SK-MEL-5 (cell line): ENCODE results near the gene PRAMEF9. TPM values are rescaled to one million over a fixed set of nuclear protein-coding genes. Genes with fewer than 3 reads are reported as not detected.
"Not testable (repeated sequence)": the region's sequence is repeated elsewhere in the genome, so short reads cannot be mapped to it uniquely, and the experiment has no call there.

Experiments
- DNase-seq: peaks from one replicate; pipeline ENCODE4 v3.0.0-alpha.2; 2016; ENCODE audit warnings: low read depth, low spot score
- in situ Hi-C: cut with HindIII; loops from 2 replicates; pipeline ENCODE4 v1.10.0; 2016; ENCODE audit warnings: low sequenced_read_pairs, high pct_unique_total_duplicates, low pct_unique_long_range_greater_than_20kb
- polyA plus RNA-seq, 2 experiments: library from polyadenylated mRNA; depleted of rRNA; stranded (reverse); fragments of >200 nt; gene quantifications; 2 replicates each; pipeline ENCODE4 v1.2.3, GENCODE V29; 2015
- total RNA-seq: library from RNA; depleted of rRNA; stranded (reverse); fragments of >200 nt; shearing (Covaris generic); gene quantifications from 2 replicates; pipeline ENCODE4 v1.2.3, GENCODE V29; 2014; rRNA removed

The PRAMEF9 gene
- not detected in 2 replicates for total RNA-seq
- polyA plus RNA-seq (2015; cell fraction: cytosol; rRNA removed): not detected in 2 replicates
- not detected in 2 replicates for polyA plus RNA-seq (2015; cell fraction: nucleus; rRNA removed)

- in situ Hi-C loops, DNase-seq: not testable (repeated sequence)
Measured at GRCh38 chr1:13171548-13171947, at the start of gene PRAMEF9. TSS of gene PRAMEF9 (plus strand) at chr1:13171848. CDS start at chr1:13175281, 3,433 bp downstream.

GRCh38 chr1:13155909-13156308, 15.7 kb upstream of the PRAMEF9 start, which contains the start of gene PRAMEF26:
TSS of gene PRAMEF26 (minus strand) at chr1:13156009. CDS start at chr1:13153095, 2,914 bp downstream.
- DNase-seq, in situ Hi-C loops: not testable (repeated sequence)

GRCh38 chr1:13165531-13165930, 6.1 kb upstream of the PRAMEF9 start, which contains the start of gene HNRNPCL4:
TSS of gene HNRNPCL4 (minus strand) at chr1:13165631. CDS start at chr1:13165467, 164 bp downstream.
- in situ Hi-C loops, DNase-seq: not testable (repeated sequence)

GRCh38 chr1:13201309-13201708, 29.7 kb downstream of the PRAMEF9 start, which contains the start of gene PRAMEF13:
TSS of gene PRAMEF13 (minus strand) at chr1:13201409. CDS start at chr1:13199589, 1,820 bp downstream.
- in situ Hi-C loops, DNase-seq: not testable (repeated sequence)

- in situ Hi-C loops, DNase-seq: not testable (repeated sequence)
Measured at GRCh38 chr1:13208712-13209111, 37.1 kb downstream of the PRAMEF9 start.

- in situ Hi-C loops: not testable (repeated sequence)
Measured at GRCh38 chr1:13216619-13217018, 45.0 kb downstream of the PRAMEF9 start.

GRCh38 chr1:13219203-13219602, 47.6 kb downstream of the PRAMEF9 start:
- DNase-seq, in situ Hi-C loops: not testable (repeated sequence)

More at GRCh38 chr1:13216619-13217018, 45.0 kb downstream of the PRAMEF9 start:
- DNase-seq: not testable (repeated sequence)

GRCh38 chr1:13222788-13223187, 51.1 kb downstream of the PRAMEF9 start:
- in situ Hi-C loops: not testable (repeated sequence)

GRCh38 chr1:13224480-13225060, 52.9 kb downstream of the PRAMEF9 start:
- in situ Hi-C loops: no loop called here
- no peak for DNase-seq

More at GRCh38 chr1:13222788-13223187, 51.1 kb downstream of the PRAMEF9 start:
- not testable (repeated sequence) for DNase-seq

- in situ Hi-C loops, DNase-seq: not testable (repeated sequence)
Measured at GRCh38 chr1:13225675-13226204, 54.1 kb downstream of the PRAMEF9 start, which contains the start of gene PRAMEF18. TSS of gene PRAMEF18 (minus strand) at chr1:13226154. CDS start at chr1:13226106, 48 bp downstream.

GRCh38 chr1:13227271-13228055, 55.8 kb downstream of the PRAMEF9 start:
- not testable (repeated sequence) for DNase-seq

GRCh38 chr1:13228343-13228781, 56.7 kb downstream of the PRAMEF9 start:
- in situ Hi-C loops: no loop called here
- DNase-seq: peak; percentile 59

More at GRCh38 chr1:13227271-13228055, 55.8 kb downstream of the PRAMEF9 start:
- in situ Hi-C loops: not testable (repeated sequence)

Other genes starting within 250 kb of the PRAMEF9 start
- gene PRAMEF6, start 224.3 kb upstream of the PRAMEF9 start, total RNA-seq: not detected in 2 replicates
- not detected in 2 replicates for gene PRAMEF27, start 115.3 kb upstream of the PRAMEF9 start, total RNA-seq
- gene HNRNPCL3, start 111.1 kb upstream of the PRAMEF9 start, total RNA-seq: not detected in 2 replicates
- gene PRAMEF25, start 101.1 kb upstream of the PRAMEF9 start, total RNA-seq: not detected in 2 replicates
- gene HNRNPCL2, start 55.0 kb upstream of the PRAMEF9 start, total RNA-seq: not detected in 2 replicates
- not detected in 2 replicates for gene PRAMEF26, start 15.8 kb upstream of the PRAMEF9 start, total RNA-seq
- not detected in 2 replicates for gene HNRNPCL4, start 6.2 kb upstream of the PRAMEF9 start, total RNA-seq
- gene PRAMEF13, start 29.6 kb downstream of the PRAMEF9 start, total RNA-seq: not detected in 2 replicates
- gene PRAMEF18, start 54.3 kb downstream of the PRAMEF9 start, total RNA-seq: not detected in 2 replicates
- not detected in 2 replicates for gene PRAMEF5, start 82.3 kb downstream of the PRAMEF9 start, total RNA-seq
- not detected in 2 replicates for gene PRAMEF8, start 113.3 kb downstream of the PRAMEF9 start, total RNA-seq
- gene PRAMEF33, start 131.7 kb downstream of the PRAMEF9 start, total RNA-seq: not detected in 2 replicates
- gene PRAMEF15, start 143.7 kb downstream of the PRAMEF9 start, total RNA-seq: not detected in 2 replicates
- gene PRAMEF14, start 175.3 kb downstream of the PRAMEF9 start, total RNA-seq: not detected in 2 replicates
- not detected in 2 replicates for gene PRAMEF19, start 200.1 kb downstream of the PRAMEF9 start, total RNA-seq
- not detected in 2 replicates for gene PRAMEF17, start 217.8 kb downstream of the PRAMEF9 start, total RNA-seq
- not detected in 2 replicates for gene PRAMEF20, start 238.6 kb downstream of the PRAMEF9 start, total RNA-seq